Activated CD4-positive, alpha-beta T cell treated with anti-CD3 and anti-CD28 coated beads, Interleukin-2, amount 10 ng/mL, durations not matched to agents 24 days and 14 days (primary cell): ENCODE results near the gene NANOGP8. TPM values are rescaled to one million over a fixed set of nuclear protein-coding genes. Genes with fewer than 3 reads are reported as not detected.

Experiments
- DNase-seq: peaks from one replicate; pipeline ENCODE4 v3.0.0; 2022
- H3K27ac Mint-ChIP-seq: one replicate; pipeline ENCODE4 v1.8.0; 2022; ENCODE audit warnings: mild to moderate bottlenecking, mixed read lengths
- H3K27me3 Mint-ChIP-seq: one replicate; pipeline ENCODE4 v1.8.0; 2022; ENCODE audit warnings: mixed read lengths
- H3K36me3 Mint-ChIP-seq: one replicate; pipeline ENCODE4 v1.8.0; 2022; ENCODE audit warnings: low read depth, mild to moderate bottlenecking, mixed read lengths
- H3K4me1 Mint-ChIP-seq: one replicate; pipeline ENCODE4 v1.8.0; 2021; ENCODE audit warnings: mixed read lengths
- H3K4me3 Mint-ChIP-seq: one replicate; pipeline ENCODE4 v1.8.0; 2022; ENCODE audit warnings: mild to moderate bottlenecking, moderate library complexity, mixed read lengths
- H3K9me3 Mint-ChIP-seq: one replicate; pipeline ENCODE4 v1.8.0; 2021; ENCODE audit warnings: mixed read lengths
- intact Hi-C: fragments of 100-400 bp; cut with micrococcal nuclease; formaldehyde crosslinking; loops from one replicate; pipeline ENCODE4 v1.15.1; 2023
- total RNA-seq: library from RNA; stranded (reverse); gene quantifications from 2 replicates; pipeline ENCODE4 v1.2.3, GENCODE V29; 2022

The NANOGP8 gene
- total RNA-seq, 1 donor from 2014 or later: not detected

GRCh38 chr15:35061161-35061824 is 23.8 kb downstream of the NANOGP8 start:
- no peak for DNase-seq
- Mint-ChIP-seq H3K36me3 (no peaks in the 10 kb centered on the region), H3K27me3 (peaks cover 4% of the 10 kb centered on the region), H3K27ac (no peak overlapping the region), H3K4me3 (no peak overlapping the region), H3K4me1 (no peaks in the 10 kb centered on the region), H3K9me3 (no peaks in the 10 kb centered on the region)
- intact Hi-C loops: no loop called here

- intact Hi-C loops: no loop called here
- Mint-ChIP-seq H3K36me3 (no peaks in the 10 kb centered on the region), H3K4me3 (no peak overlapping the region), H3K27me3 (peaks cover 4% of the 10 kb centered on the region), H3K27ac (no peak overlapping the region), H3K4me1 (no peaks in the 10 kb centered on the region), H3K9me3 (no peaks in the 10 kb centered on the region)
- no peak for DNase-seq
Measured at GRCh38 chr15:35060591-35060990, 24.5 kb downstream of the NANOGP8 start.

GRCh38 chr15:35058534-35059054 is 26.5 kb downstream of the NANOGP8 start:
- intact Hi-C loops: no loop called here
- Mint-ChIP-seq H3K27ac (no peak overlapping the region), H3K9me3 (no peaks in the 10 kb centered on the region), H3K36me3 (no peaks in the 10 kb centered on the region), H3K27me3 (peaks cover 4% of the 10 kb centered on the region), H3K4me1 (no peaks in the 10 kb centered on the region), H3K4me3 (no peak overlapping the region)
- no peak for DNase-seq

- intact Hi-C loops: no loop called here
- no peak overlapping the region for H3K4me3 Mint-ChIP-seq
- H3K9me3 Mint-ChIP-seq: no peaks in the 10 kb centered on the region
- no peak overlapping the region for H3K27ac Mint-ChIP-seq
- peaks cover 4% of the 10 kb centered on the region for H3K27me3 Mint-ChIP-seq
- DNase-seq: no peak
- no peaks in the 10 kb centered on the region for H3K36me3 Mint-ChIP-seq
- no peaks in the 10 kb centered on the region for H3K4me1 Mint-ChIP-seq
Measured at GRCh38 chr15:35055416-35056105, 29.5 kb downstream of the NANOGP8 start.

GRCh38 chr15:35054380-35054779 is 30.7 kb downstream of the NANOGP8 start:
- DNase-seq: no peak
- H3K27me3 Mint-ChIP-seq: peaks cover 4% of the 10 kb centered on the region
- intact Hi-C loops: no loop called here
- H3K4me3 Mint-ChIP-seq: no peak overlapping the region
- H3K9me3 Mint-ChIP-seq: no peaks in the 10 kb centered on the region
- no peak overlapping the region for H3K27ac Mint-ChIP-seq
- H3K4me1 Mint-ChIP-seq: no peaks in the 10 kb centered on the region
- H3K36me3 Mint-ChIP-seq: no peaks in the 10 kb centered on the region

- Mint-ChIP-seq H3K4me3 (no peak overlapping the region), H3K36me3 (no peaks in the 10 kb centered on the region), H3K27ac (no peak overlapping the region), H3K9me3 (no peaks in the 10 kb centered on the region), H3K27me3 (no peaks in the 10 kb centered on the region), H3K4me1 (peaks cover 2% of the 10 kb centered on the region)
- DNase-seq: no peak
- intact Hi-C loops: no loop called here
Measured at GRCh38 chr15:35047996-35048395, 37.1 kb downstream of the NANOGP8 start.

- no peak for DNase-seq
- intact Hi-C loops: no loop called here
- Mint-ChIP-seq H3K9me3 (no peaks in the 10 kb centered on the region), H3K27me3 (no peaks in the 10 kb centered on the region), H3K4me1 (peaks cover 2% of the 10 kb centered on the region), H3K36me3 (no peaks in the 10 kb centered on the region), H3K4me3 (no peak overlapping the region), H3K27ac (no peak overlapping the region)
Measured at GRCh38 chr15:35047528-35047927, 37.6 kb downstream of the NANOGP8 start.

- Mint-ChIP-seq H3K36me3 (no peaks in the 10 kb centered on the region), H3K27ac (no peak overlapping the region), H3K4me1 (peaks cover 2% of the 10 kb centered on the region), H3K4me3 (no peak overlapping the region), H3K9me3 (no peaks in the 10 kb centered on the region), H3K27me3 (no peaks in the 10 kb centered on the region)
- intact Hi-C loops: no loop called here
- DNase-seq: no peak
Measured at GRCh38 chr15:35043373-35044095, 41.6 kb downstream of the NANOGP8 start.

GRCh38 chr15:35040339-35041255 is 44.5 kb downstream of the NANOGP8 start:
- Mint-ChIP-seq H3K27ac (no peak overlapping the region), H3K27me3 (no peaks in the 10 kb centered on the region), H3K9me3 (no peaks in the 10 kb centered on the region), H3K4me3 (no peak overlapping the region), H3K36me3 (no peaks in the 10 kb centered on the region), H3K4me1 (peaks cover 2% of the 10 kb centered on the region)
- DNase-seq: no peak
- intact Hi-C loops: no loop called here

GRCh38 chr15:35038626-35039451 is 46.3 kb downstream of the NANOGP8 start:
- no peaks in the 10 kb centered on the region for H3K27me3 Mint-ChIP-seq
- peaks cover 2% of the 10 kb centered on the region for H3K4me1 Mint-ChIP-seq
- H3K4me3 Mint-ChIP-seq: no peak overlapping the region
- H3K9me3 Mint-ChIP-seq: no peaks in the 10 kb centered on the region
- H3K27ac Mint-ChIP-seq: no peak overlapping the region
- no peak for DNase-seq
- intact Hi-C loops: no loop called here
- H3K36me3 Mint-ChIP-seq: no peaks in the 10 kb centered on the region
